ENCODE measurements around the gene MARCHF11. TPM values are rescaled to one million over a fixed set of nuclear protein-coding genes. Genes with fewer than 3 reads are reported as not detected.

Gene MARCHF11
- total and polyA plus RNA-seq, 2 experiments from 2014 or later, result 0.17 to 1.5 TPM

DNA sequence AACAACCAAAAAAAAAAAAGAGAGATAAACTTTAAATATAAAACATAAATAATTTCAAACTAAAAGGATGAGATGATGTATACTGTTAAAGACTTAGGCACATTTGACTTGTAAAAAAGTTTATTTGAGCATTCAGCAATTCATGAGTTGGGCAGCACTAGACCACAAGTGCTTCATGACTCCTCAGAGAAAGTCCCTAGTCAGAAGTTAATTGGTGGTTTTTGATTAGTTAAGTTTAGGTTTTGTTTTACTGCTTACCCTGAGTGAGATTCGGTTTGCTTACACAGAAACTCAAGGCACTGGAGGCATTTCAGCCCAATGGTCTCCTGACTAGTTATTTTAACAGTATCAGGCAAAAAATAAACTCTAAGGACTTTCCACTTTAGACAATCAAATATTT lies 129.2 kb downstream of the MARCHF11 start:
- Histone ChIP-seq H2AFZ (no peak overlapping the region), H3F3A (replicated peaks; ENCODE audit: low read depth) (no peaks in the 10 kb centered on the region), H3K4me1 (ENCODE audit: insufficient read depth) (no peaks in the 10 kb centered on the region), H3K4me3 (no peak overlapping the region), H4K20me1 (replicated peaks; ENCODE audit: insufficient read depth) (no peaks in the 10 kb centered on the region), H3K36me3 (ENCODE audit: insufficient read depth) (no peaks in the 10 kb centered on the region), H3K4me2 (no peak overlapping the region), H3K79me2 (replicated peaks; ENCODE audit: insufficient read depth) (no peaks in the 10 kb centered on the region), H3K9me2 (ENCODE audit: insufficient read depth) (0 out of 2 replicates have a peak, but pooled peaks cover 6% of the 10 kb centered on the region), H3K27me3 (ENCODE audit: insufficient read depth) (no peaks in the 10 kb centered on the region), H3K27ac (ENCODE audit: low read depth) (no peak overlapping the region)
- H3K4me1 Mint-ChIP-seq, result no peaks in the 10 kb centered on the region
- H3K27ac Mint-ChIP-seq, result no peak overlapping the region
- no peak overlapping the region for H3K4me3 Mint-ChIP-seq
- peaks cover 2% of the 10 kb centered on the region; the same call in 2 of the 3 replicates for H3K9me3 Mint-ChIP-seq
- H3K36me3 Mint-ChIP-seq (ENCODE audit: low read depth), result no peaks in the 10 kb centered on the region; the same call in 2 of the 3 replicates
- TF ChIP-seq POLR2AphosphoS5 (IDR thresholded peaks at IDR 0.05; ENCODE audit: low read depth) (no peak), STAT1 (IDR thresholded peaks at IDR 0.05; ENCODE audit: unreplicated experiment) (no peak), ZNF114 (CRISPR knock-in tag; IDR thresholded peaks at IDR 0.05) (no peak)
- no peak for ATAC-seq
- DNase-seq (ENCODE audit: low spot score), result no peak
- no peaks in the 10 kb centered on the region for H3K27me3 Mint-ChIP-seq (ENCODE audit: insufficient read depth, low read depth, poor library complexity)

DNA sequence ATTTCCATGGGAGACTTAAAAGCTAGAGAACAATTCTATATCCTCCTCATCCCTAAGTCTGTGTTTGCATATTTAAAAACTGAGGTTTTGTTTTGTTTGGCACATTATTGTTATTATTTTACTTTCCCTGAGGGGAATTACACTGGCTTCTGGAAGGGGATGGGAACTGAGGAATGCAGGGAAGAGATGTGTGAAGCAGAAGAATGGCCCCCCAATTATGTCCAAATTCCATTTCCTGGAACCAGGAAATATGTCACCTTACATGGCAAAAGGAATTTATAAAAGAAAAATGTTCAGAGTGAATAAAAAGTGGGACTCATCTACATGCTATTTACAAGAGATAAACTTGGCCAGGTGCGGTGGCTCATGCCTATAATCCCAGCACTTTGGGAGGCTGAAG lies 129.8 kb downstream of the MARCHF11 start:
- H3K4me2 ChIP-seq, result no peak overlapping the region
- H3K36me3 ChIP-seq (ENCODE audit: insufficient read depth), result no peaks in the 10 kb centered on the region
- Mint-ChIP-seq H3K27me3 (ENCODE audit: insufficient read depth, low read depth, poor library complexity) (no peaks in the 10 kb centered on the region), H3K36me3 (ENCODE audit: low read depth) (no peaks in the 10 kb centered on the region; the same call in 2 of the 3 replicates), H3K4me1 (no peaks in the 10 kb centered on the region), H3K4me3 (no peak overlapping the region), H3K27ac (no peak overlapping the region), H3K9me3 (peaks cover 2% of the 10 kb centered on the region; the same call in 2 of the 3 replicates)
- H3K4me1 ChIP-seq (ENCODE audit: insufficient read depth), result no peaks in the 10 kb centered on the region
- no peak overlapping the region for H3K27ac ChIP-seq (ENCODE audit: low read depth)
- H2AFZ ChIP-seq, result no peak overlapping the region
- no peaks in the 10 kb centered on the region for H3K27me3 ChIP-seq (ENCODE audit: insufficient read depth)
- H3F3A ChIP-seq (replicated peaks; ENCODE audit: low read depth), result no peaks in the 10 kb centered on the region
- no peak for DNase-seq (ENCODE audit: low spot score)
- H3K4me3 ChIP-seq, result no peak overlapping the region
- H3K9me2 ChIP-seq (ENCODE audit: insufficient read depth), result 0 out of 2 replicates have a peak, but pooled peaks cover 6% of the 10 kb centered on the region
- H3K79me2 ChIP-seq (replicated peaks; ENCODE audit: insufficient read depth), result no peaks in the 10 kb centered on the region
- no peaks in the 10 kb centered on the region for H4K20me1 ChIP-seq (replicated peaks; ENCODE audit: insufficient read depth)
- no peak for ATAC-seq
- TF ChIP-seq STAT1 (IDR thresholded peaks at IDR 0.05; ENCODE audit: unreplicated experiment) (no peak), JUNB (IDR thresholded peaks at IDR 0.05; ENCODE audit: unreplicated experiment) (no peak), ZNF331 (CRISPR knock-in tag; IDR thresholded peaks at IDR 0.05; ENCODE audit: low read depth) (no peak), EZH2phosphoT487 (IDR thresholded peaks at IDR 0.05; ENCODE audit: unreplicated experiment) (no peak), POLR2AphosphoS5 (IDR thresholded peaks at IDR 0.05; ENCODE audit: low read depth) (no peak), ZNF114 (CRISPR knock-in tag; IDR thresholded peaks at IDR 0.05) (no peak)
- TF ChIP-seq, protein P1, sequence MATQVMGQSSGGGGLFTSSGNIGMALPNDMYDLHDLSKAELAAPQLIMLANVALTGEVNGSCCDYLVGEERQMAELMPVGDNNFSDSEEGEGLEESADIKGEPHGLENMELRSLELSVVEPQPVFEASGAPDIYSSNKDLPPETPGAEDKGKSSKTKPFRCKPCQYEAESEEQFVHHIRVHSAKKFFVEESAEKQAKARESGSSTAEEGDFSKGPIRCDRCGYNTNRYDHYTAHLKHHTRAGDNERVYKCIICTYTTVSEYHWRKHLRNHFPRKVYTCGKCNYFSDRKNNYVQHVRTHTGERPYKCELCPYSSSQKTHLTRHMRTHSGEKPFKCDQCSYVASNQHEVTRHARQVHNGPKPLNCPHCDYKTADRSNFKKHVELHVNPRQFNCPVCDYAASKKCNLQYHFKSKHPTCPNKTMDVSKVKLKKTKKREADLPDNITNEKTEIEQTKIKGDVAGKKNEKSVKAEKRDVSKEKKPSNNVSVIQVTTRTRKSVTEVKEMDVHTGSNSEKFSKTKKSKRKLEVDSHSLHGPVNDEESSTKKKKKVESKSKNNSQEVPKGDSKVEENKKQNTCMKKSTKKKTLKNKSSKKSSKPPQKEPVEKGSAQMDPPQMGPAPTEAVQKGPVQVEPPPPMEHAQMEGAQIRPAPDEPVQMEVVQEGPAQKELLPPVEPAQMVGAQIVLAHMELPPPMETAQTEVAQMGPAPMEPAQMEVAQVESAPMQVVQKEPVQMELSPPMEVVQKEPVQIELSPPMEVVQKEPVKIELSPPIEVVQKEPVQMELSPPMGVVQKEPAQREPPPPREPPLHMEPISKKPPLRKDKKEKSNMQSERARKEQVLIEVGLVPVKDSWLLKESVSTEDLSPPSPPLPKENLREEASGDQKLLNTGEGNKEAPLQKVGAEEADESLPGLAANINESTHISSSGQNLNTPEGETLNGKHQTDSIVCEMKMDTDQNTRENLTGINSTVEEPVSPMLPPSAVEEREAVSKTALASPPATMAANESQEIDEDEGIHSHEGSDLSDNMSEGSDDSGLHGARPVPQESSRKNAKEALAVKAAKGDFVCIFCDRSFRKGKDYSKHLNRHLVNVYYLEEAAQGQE (IDR thresholded peaks at IDR 0.05; ENCODE audit: unreplicated experiment), result no peak
- TF ChIP-seq, protein P2, sequence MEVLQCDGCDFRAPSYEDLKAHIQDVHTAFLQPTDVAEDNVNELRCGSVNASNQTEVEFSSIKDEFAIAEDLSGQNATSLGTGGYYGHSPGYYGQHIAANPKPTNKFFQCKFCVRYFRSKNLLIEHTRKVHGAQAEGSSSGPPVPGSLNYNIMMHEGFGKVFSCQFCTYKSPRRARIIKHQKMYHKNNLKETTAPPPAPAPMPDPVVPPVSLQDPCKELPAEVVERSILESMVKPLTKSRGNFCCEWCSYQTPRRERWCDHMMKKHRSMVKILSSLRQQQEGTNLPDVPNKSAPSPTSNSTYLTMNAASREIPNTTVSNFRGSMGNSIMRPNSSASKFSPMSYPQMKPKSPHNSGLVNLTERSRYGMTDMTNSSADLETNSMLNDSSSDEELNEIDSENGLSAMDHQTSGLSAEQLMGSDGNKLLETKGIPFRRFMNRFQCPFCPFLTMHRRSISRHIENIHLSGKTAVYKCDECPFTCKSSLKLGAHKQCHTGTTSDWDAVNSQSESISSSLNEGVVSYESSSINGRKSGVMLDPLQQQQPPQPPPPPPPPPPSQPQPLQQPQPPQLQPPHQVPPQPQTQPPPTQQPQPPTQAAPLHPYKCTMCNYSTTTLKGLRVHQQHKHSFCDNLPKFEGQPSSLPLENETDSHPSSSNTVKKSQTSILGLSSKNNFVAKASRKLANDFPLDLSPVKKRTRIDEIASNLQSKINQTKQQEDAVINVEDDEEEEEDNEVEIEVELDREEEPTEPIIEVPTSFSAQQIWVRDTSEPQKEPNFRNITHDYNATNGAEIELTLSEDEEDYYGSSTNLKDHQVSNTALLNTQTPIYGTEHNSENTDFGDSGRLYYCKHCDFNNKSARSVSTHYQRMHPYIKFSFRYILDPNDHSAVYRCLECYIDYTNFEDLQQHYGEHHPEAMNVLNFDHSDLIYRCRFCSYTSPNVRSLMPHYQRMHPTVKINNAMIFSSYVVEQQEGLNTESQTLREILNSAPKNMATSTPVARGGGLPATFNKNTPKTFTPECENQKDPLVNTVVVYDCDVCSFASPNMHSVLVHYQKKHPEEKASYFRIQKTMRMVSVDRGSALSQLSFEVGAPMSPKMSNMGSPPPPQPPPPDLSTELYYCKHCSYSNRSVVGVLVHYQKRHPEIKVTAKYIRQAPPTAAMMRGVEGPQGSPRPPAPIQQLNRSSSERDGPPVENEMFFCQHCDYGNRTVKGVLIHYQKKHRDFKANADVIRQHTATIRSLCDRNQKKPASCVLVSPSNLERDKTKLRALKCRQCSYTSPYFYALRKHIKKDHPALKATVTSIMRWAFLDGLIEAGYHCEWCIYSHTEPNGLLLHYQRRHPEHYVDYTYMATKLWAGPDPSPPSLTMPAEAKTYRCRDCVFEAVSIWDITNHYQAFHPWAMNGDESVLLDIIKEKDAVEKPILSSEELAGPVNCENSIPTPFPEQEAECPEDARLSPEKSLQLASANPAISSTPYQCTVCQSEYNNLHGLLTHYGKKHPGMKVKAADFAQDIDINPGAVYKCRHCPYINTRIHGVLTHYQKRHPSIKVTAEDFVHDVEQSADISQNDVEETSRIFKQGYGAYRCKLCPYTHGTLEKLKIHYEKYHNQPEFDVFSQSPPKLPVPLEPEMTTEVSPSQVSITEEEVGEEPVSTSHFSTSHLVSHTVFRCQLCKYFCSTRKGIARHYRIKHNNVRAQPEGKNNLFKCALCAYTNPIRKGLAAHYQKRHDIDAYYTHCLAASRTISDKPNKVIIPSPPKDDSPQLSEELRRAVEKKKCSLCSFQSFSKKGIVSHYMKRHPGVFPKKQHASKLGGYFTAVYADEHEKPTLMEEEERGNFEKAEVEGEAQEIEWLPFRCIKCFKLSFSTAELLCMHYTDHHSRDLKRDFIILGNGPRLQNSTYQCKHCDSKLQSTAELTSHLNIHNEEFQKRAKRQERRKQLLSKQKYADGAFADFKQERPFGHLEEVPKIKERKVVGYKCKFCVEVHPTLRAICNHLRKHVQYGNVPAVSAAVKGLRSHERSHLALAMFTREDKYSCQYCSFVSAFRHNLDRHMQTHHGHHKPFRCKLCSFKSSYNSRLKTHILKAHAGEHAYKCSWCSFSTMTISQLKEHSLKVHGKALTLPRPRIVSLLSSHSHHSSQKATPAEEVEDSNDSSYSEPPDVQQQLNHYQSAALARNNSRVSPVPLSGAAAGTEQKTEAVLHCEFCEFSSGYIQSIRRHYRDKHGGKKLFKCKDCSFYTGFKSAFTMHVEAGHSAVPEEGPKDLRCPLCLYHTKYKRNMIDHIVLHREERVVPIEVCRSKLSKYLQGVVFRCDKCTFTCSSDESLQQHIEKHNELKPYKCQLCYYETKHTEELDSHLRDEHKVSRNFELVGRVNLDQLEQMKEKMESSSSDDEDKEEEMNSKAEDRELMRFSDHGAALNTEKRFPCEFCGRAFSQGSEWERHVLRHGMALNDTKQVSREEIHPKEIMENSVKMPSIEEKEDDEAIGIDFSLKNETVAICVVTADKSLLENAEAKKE (CRISPR knock-in tag; IDR thresholded peaks at IDR 0.05), result no peak
- TF ChIP-seq, protein P3, sequence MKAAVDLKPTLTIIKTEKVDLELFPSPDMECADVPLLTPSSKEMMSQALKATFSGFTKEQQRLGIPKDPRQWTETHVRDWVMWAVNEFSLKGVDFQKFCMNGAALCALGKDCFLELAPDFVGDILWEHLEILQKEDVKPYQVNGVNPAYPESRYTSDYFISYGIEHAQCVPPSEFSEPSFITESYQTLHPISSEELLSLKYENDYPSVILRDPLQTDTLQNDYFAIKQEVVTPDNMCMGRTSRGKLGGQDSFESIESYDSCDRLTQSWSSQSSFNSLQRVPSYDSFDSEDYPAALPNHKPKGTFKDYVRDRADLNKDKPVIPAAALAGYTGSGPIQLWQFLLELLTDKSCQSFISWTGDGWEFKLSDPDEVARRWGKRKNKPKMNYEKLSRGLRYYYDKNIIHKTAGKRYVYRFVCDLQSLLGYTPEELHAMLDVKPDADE (IDR thresholded peaks at IDR 0.05), result no peak

Data from GM23338 (cell line).